SIG-M5 treated with dmso at 0.1 percent for 504 hours (cell line): ENCODE results near the gene LDHB.
"Not testable (repeated sequence)": the region's sequence is repeated elsewhere in the genome, so short reads cannot be mapped to it uniquely, and the experiment has no call there.

Source experiments
- DNase-seq: peaks from one replicate; lab custom pipeline; 2025; ENCODE audit not compliant: unreplicated experiment; lab: John Stamatoyannopoulos, UW

The LDHB gene

DNA sequence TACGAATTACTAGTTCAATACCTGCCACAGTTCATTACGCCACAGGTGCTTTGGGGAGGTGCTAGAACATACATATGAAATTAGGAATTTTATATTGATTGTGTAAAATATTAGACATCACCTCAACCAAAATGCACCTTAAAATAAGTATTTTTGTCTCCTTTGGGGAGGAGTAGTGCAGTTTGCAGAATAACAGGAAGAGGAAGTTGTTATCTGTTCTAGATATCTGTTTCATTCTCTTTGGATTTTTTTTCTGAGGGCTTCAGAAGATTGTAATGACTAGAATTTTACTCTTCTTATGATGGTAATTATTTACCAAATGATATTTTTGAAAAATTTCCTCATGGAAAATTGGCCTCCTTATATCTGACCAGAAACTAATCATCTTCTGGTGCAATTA is 43.1 kb downstream of the LDHB start:
- DNase-seq = peak; percentile 67

DNA sequence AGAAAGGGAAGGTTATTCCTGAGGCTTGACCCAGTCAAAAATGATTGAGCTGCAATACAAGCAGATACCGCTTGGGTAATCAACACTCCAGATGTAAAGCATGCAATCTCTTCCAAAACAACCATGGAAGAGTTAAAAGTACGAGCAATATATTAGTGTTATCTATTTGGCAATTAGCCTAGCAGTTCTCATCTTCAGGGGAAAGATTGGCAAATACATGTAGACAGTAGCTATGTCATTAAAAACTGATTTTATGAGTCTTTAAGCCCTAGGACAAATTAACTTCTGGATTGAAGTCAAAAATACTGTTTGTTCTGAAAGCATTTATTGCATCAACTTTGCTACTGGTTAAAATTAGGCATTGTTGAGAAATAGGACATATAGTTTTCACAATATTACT is 43.7 kb downstream of the LDHB start:
- DNase-seq = peak; percentile 73

DNA sequence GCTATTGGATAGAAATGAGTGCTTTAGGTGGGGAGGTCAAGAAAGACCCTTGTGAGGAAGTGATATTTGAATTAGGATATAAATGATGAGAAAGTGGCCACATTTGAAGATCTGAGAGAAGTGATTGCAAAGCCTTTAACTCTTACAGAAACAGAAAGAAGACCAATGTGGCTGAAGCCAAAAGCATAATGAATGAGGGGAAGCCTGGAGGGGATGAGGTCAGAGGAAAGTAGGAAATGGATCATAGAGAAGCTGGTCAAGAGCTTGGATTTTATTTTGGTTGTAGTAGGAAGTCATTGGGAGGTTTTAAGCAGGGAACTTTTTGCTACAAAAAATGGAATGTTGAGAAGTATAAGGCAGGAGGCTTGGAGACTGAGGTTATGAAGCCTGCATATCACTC is 49.4 kb downstream of the LDHB start:
- no peak for DNase-seq

DNA sequence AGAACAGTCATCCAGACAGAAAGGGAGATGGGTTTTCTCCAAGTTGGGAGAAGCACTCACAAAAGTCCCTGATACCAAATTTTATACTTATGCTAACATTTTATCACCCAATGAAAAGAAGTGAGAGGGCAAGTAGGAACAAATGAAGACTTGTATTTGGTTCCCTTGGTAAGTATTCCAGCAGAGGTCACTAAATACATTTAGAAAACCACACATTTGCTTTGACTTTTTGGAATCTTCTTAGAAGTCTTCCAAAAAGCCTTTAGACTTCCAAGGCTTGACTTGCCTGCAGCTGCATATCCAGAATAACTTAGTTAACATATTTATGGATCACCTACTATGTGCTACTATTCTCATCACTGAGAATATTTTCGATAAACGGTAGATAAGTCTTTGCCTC is 49.9 kb downstream of the LDHB start:
- no peak for DNase-seq

DNA sequence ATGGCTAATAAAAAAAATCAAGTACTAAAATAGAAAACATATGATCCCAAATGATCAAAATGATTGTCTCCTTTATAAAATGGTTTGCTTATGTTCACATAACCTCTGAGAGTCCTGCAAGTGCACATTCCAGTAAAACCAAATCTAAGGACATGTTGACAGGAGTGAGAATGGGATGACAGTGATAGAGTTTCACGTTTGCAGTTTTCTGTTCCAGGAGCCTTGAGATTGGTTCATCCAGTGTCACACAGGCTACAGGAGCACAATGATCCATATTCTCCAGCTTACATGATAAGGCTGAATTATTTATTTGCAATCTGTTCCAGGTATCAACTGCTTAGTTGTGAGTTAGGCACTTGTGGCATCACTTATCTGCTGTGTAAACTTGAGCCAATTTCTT is 51.5 kb downstream of the LDHB start:
- no peak for DNase-seq

DNA sequence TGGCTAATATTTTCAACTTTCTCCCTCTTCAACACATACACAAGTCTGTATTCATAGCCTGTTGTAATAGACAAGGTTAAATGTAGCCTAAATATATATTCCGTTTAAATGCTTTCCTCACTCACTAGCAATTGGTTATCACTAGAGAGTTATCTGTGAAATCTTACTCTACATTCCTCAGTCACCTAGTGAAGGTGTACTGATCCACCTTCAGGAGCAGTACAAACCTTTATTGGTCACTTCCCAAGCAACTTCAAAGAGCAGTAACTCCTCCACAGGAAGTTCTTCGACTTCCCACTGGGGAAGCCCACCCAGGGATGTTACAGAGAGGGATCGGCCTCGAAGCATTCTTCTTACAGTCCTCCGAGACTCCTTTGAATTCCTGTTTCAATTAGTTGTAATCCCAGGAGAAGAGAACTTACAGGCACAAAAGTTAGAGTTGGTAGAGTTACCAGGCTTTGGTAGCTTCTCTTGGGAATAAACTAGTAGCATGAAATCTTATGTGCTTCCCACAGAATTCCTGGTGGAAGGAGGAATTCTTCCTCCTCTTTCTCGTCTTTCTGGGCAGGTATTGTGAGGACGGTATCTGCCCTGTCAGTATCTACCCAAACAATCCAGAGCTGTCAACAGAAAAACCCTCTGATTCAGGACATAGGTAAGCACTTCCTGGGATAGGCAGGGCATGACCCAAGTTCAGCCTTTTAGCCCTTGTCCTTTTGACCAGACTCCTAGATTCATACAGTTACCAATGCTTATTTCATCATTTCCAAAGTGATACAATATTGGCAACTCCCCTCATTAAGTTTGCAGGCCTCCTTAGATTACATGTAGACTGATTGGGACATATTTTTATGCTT is 53.2 kb downstream of the LDHB start, which contains the start of gene GYS2:
Gene GYS2, minus strand, starts transcription at position 603 of the 857 bp plus-strand sequence. Its CDS starts 255 bp downstream, at position 348.
- DNase-seq = no peak

DNA sequence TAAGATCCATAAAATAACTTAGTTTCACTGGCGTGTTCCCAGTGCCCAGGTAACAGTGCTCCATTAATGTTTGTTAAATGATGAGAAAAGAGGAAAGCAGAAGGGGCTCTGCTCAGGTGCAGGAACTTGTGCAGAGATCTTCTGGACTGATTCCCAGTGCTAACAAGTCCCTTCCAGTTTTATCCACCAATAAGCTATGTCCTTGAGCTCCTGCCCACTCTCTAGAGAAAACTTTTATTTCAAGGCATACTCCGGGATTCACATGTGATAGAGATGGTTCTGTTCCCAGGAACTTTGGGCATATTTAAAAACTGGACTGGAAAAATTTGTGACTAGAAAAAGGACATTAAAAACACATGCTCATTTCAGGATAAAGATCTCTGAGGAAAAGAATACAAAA is 54.9 kb downstream of the LDHB start:
- no peak for DNase-seq

DNA sequence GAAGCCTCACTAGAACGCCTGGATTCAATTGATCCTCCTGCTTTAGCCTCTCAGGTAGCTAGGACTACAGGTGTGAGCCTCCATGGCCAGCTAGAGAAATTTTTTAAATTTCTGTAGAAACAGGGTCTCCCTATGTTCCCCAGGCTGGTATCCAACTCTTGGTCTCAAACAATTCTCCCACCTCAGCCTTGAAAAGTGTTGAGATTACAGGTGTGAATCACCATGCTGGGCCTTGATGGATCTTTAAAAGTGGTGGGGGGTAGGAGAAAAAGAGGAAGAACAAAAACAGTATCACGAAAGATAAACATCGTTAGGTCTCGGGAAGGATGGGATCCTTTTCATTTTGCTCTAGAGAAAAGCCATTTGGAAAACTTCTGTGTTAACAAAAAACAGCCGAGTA is 57.4 kb downstream of the LDHB start:
- no peak for DNase-seq

DNA sequence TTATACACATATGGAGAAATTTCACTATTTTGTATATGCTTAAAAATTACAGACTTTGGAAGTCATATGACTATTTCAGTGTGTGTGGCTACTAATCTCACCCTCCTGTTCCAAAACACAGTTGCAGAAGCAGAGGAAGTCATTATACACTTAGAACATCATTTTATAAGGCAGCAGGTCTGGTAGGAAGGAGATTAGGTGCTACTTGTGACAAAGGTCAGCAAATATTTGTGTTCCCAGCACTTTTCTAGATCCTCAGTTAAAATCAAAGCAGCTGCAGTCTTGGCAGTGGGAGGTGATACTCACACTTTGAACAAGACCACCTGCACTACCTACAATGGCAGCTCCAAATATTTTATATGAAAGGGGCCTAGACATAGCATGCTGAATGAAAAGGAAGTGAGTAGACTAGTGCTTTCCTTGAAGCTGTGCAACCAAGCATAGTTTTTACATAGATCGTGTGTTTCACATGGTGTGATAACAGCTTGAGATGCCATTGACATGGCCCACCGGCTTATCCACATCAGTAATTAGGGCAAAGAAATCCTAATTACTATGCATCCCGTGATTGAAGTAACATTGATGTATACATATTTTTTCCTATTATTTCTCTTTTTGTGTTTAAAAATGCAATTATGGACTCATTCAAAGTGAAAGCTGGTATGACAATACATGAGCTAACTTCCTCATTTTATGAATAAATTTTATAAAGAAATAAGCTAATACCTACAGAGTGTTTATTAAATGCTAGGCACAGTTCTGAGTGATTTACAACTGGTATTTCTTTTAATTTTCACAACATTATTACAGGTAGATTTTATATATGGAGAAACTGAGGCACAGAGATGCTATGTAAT is 58.3 kb downstream of the LDHB start:
- DNase-seq = no peak

DNA sequence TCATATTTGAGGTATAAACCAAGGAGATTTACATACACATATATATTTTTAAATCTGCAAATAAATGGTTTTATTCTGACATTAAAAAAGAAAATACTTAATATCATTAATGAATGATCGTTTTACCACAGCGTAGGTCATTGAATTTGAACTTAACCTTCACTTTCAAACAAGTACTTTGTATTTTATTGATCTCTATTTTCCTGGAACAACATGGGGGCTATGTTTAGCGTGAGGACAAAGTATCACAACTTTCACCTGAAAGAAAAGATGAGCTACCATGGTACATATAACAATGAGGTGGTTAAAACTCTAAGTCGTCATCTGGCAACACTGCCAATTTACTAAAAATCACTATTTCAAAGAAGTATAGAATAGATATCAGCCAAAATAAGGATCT is 59.0 kb downstream of the LDHB start:
- no peak for DNase-seq

DNA sequence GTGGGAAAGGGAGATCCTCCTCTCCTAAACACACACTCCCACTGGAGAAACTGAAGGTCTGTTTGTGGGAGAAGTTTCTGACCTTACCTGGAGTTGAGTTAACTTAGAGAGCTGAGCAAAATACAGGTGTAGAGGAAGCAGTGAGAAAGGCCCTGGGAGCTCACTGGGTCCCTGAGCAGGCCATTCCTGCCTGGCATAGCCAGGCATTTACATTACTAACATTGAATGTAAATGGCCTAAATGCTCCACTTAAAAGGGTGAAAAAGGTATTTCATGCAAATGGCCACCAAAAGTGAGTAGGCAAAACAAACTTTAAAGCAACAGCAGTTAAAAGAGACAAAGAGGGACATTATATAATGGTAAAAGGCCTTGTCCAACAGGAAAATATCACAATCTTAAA is 62.3 kb downstream of the LDHB start:
- DNase-seq = not testable (repeated sequence)

DNA sequence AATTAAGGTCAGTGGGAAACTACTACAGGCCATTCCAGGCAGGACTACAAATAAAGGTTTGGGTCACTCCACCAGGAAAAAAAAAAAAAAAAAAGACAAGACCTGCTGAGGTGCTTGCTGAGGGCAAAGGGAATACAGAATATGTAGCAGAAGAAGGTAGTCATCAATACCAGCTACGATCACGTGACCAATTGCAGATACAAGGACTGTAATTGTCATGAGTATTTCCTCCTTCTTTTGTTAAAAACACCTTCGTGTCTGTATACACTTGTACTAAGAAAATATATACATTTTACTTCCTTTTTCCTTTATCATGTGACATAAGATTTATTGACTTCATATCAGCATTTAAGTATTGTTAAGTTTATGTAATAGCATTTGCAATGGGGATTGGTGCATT is 72.2 kb downstream of the LDHB start:
- DNase-seq = no peak
